ENCODE data around the gene IER5.

The IER5 gene

GRCh38 chr1:181075766-181076350 lies 12.6 kb upstream of the IER5 start:
- H3K4me1 ChIP-seq (ENCODE audit: control insufficient read depth in 1 of 2, insufficient read depth in 2 of 2, low read length in 2 of 2) = no peaks in the 10 kb centered on the region
- no peak overlapping the region for H3K9ac ChIP-seq (ENCODE audit: low read depth in 1 of 2, low read length in 2 of 2)
- H3K36me3 ChIP-seq (ENCODE audit: control insufficient read depth in 1 of 2, insufficient read depth in 2 of 2, low read length in 2 of 2) = no peaks in the 10 kb centered on the region
- no peaks in the 10 kb centered on the region for H3K9me3 ChIP-seq (ENCODE audit: control insufficient read depth in 1 of 2, low read length in 2 of 2)
- H3K27me3 ChIP-seq (ENCODE audit: control insufficient read depth in 1 of 2, insufficient read depth in 2 of 2, low read length in 2 of 2) = peaks cover 0 to 3% of the 10 kb centered on the region in 2 donors
- no peak overlapping the region for H3K4me3 ChIP-seq (ENCODE audit: low read depth in 1 of 2, low read length in 2 of 2)
- H3K27ac ChIP-seq (ENCODE audit: low read depth, low read length) = no peak overlapping the region

DNA sequence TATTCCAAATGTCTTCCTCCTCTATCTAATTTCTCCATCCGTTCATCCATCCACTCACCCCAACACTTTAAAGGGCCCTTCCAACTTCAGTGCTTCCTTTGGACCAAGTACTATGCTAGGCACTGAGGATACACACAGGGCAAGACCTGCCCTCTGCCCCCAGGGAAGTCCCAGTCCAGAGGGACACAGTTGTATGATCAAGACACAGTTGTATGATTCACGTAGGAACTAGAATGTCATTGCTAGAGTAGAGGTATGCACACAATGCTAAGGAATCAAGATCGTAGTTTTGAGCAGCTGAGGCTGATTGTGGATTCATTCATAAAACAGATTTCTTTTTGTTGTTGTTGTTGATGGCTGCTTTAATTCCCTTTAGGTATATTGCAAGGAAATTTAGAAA lies 11.6 kb upstream of the IER5 start:
- Histone ChIP-seq H3K27me3 (ENCODE audit: control insufficient read depth in 1 of 2, insufficient read depth in 2 of 2, low read length in 2 of 2) (peaks cover 0 to 3% of the 10 kb centered on the region in 2 donors), H3K4me1 (ENCODE audit: control insufficient read depth in 1 of 2, insufficient read depth in 2 of 2, low read length in 2 of 2) (no peaks in the 10 kb centered on the region), H3K9me3 (ENCODE audit: control insufficient read depth in 1 of 2, low read length in 2 of 2) (no peaks in the 10 kb centered on the region), H3K4me3 (ENCODE audit: low read depth in 1 of 2, low read length in 2 of 2) (no peak overlapping the region), H3K27ac (ENCODE audit: low read depth, low read length) (no peak overlapping the region), H3K36me3 (ENCODE audit: control insufficient read depth in 1 of 2, insufficient read depth in 2 of 2, low read length in 2 of 2) (no peaks in the 10 kb centered on the region), H3K9ac (ENCODE audit: low read depth in 1 of 2, low read length in 2 of 2) (no peak overlapping the region)

DNA sequence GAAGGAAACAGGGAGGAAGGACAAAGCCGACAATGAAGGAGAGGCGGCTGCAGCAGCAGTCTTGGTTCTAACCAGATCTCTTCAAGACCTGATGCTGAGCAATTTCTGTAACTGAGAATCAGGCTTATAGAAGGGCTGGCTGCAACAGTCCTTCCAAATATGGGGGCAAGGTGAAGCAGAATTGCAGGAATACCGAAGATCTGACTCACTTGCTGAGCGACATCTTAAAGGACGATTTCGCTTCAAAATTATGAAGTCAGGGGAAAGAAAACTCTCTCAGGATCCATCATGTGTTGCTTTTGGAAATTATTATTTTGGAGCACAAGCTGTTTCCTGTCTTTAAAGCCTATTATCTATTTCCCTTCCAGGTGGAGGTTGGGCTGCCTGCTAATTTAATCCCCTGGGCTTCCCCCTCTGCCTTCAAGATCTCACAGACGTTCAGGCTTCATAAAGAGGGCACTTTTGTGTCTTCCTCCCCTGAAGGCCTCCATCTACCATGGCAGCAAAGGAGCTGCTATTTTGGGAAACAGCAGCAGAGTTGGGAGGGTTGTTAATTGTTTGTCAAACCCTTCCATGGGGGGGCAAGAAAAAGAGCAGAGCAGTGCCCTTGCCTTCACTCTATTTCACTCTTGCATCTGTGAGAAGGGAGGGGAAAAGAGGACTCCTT lies 10.8 kb upstream of the IER5 start:
- Histone ChIP-seq H3K36me3 (ENCODE audit: control insufficient read depth in 1 of 2, insufficient read depth in 2 of 2, low read length in 2 of 2) (no peaks in the 10 kb centered on the region), H3K27ac (ENCODE audit: low read depth, low read length) (no peak overlapping the region), H3K4me3 (ENCODE audit: low read depth in 1 of 2, low read length in 2 of 2) (no peak overlapping the region), H3K27me3 (ENCODE audit: control insufficient read depth in 1 of 2, insufficient read depth in 2 of 2, low read length in 2 of 2) (peaks cover 0 to 3% of the 10 kb centered on the region in 2 donors), H3K9me3 (ENCODE audit: control insufficient read depth in 1 of 2, low read length in 2 of 2) (no peaks in the 10 kb centered on the region), H3K4me1 (ENCODE audit: control insufficient read depth in 1 of 2, insufficient read depth in 2 of 2, low read length in 2 of 2) (no peaks in the 10 kb centered on the region), H3K9ac (ENCODE audit: low read depth in 1 of 2, low read length in 2 of 2) (no peak overlapping the region)

DNA sequence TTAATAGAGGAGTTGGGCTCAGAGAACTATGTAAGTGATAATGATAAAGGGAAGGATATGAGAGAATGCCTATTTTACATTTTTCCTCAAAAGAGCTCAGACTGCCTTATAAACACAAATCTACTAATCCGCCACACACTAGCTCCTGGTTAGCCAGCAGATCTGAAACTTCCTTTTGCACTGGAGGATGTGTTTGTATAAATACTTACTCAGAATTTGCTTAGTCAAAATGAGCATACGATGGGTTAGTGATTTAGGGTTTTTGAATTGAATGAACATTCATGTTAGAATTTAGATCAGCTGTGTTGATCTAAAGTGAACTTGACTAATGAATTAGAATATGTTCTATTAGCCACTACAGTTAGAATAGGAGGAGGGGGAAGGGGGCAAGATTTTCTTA lies 9.1 kb upstream of the IER5 start:
- Histone ChIP-seq H3K27me3 (ENCODE audit: control insufficient read depth in 1 of 2, insufficient read depth in 2 of 2, low read length in 2 of 2) (peaks cover 0 to 3% of the 10 kb centered on the region in 2 donors), H3K9me3 (ENCODE audit: control insufficient read depth in 1 of 2, low read length in 2 of 2) (no peaks in the 10 kb centered on the region), H3K4me1 (ENCODE audit: control insufficient read depth in 1 of 2, insufficient read depth in 2 of 2, low read length in 2 of 2) (peaks cover 0 to 3% of the 10 kb centered on the region in 2 donors), H3K9ac (ENCODE audit: low read depth in 1 of 2, low read length in 2 of 2) (no peak overlapping the region), H3K4me3 (ENCODE audit: low read depth in 1 of 2, low read length in 2 of 2) (no peak overlapping the region), H3K36me3 (ENCODE audit: control insufficient read depth in 1 of 2, insufficient read depth in 2 of 2, low read length in 2 of 2) (no peaks in the 10 kb centered on the region), H3K27ac (ENCODE audit: low read depth, low read length) (no peak overlapping the region)

DNA sequence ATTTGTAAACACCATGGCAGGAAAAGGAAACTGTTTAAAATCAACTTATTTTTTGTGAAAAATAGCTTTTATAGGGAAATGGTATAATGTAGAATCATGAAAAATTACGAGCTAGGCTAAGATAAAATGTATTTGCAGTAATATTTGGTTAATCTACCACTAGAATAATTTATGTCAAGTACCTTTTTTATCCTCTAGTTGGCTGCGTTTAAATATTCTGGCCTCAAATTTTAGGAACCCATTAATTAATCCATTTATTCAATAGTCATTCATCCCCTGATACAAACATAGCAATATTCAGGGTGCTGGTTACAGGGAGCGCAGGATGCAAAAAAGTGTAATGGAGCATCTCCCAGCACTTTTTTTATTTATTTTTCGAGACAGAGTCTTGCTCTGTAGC lies 8.6 kb upstream of the IER5 start:
- Histone ChIP-seq H3K9ac (ENCODE audit: low read depth in 1 of 2, low read length in 2 of 2) (no peak overlapping the region), H3K27me3 (ENCODE audit: control insufficient read depth in 1 of 2, insufficient read depth in 2 of 2, low read length in 2 of 2) (peaks cover 0 to 3% of the 10 kb centered on the region in 2 donors), H3K27ac (ENCODE audit: low read depth, low read length) (no peak overlapping the region), H3K36me3 (ENCODE audit: control insufficient read depth in 1 of 2, insufficient read depth in 2 of 2, low read length in 2 of 2) (no peaks in the 10 kb centered on the region), H3K9me3 (ENCODE audit: control insufficient read depth in 1 of 2, low read length in 2 of 2) (no peaks in the 10 kb centered on the region), H3K4me1 (ENCODE audit: control insufficient read depth in 1 of 2, insufficient read depth in 2 of 2, low read length in 2 of 2) (peaks cover 0 to 3% of the 10 kb centered on the region in 2 donors), H3K4me3 (ENCODE audit: low read depth in 1 of 2, low read length in 2 of 2) (no peak overlapping the region)

DNA sequence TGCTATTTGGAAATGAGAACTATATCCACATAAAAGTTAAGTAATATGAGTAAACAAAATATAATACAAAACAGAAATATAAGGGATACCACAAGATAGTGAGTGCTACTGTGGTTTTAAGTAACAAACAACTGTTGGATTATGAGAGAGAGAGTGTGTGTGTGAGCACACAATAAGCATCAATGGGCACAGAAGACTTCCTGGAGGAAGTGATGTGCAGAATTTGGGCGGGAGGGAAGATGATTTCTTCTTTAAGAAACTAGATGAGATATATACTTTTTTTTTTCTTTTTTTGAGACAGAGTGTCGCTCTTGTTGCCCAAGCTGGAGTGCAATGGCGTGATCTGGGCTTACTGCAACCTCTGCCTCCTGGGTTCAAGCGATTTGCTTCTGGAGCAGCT lies 7.9 kb upstream of the IER5 start:
- H3K9me3 ChIP-seq (ENCODE audit: control insufficient read depth in 1 of 2, low read length in 2 of 2) = no peaks in the 10 kb centered on the region
- no peak overlapping the region for H3K4me3 ChIP-seq (ENCODE audit: low read depth in 1 of 2, low read length in 2 of 2)
- no peaks in the 10 kb centered on the region for H3K36me3 ChIP-seq (ENCODE audit: control insufficient read depth in 1 of 2, insufficient read depth in 2 of 2, low read length in 2 of 2)
- H3K27ac ChIP-seq (ENCODE audit: low read depth, low read length) = no peak overlapping the region
- H3K4me1 ChIP-seq (ENCODE audit: control insufficient read depth in 1 of 2, insufficient read depth in 2 of 2, low read length in 2 of 2) = peaks cover 0 to 3% of the 10 kb centered on the region in 2 donors
- H3K27me3 ChIP-seq (ENCODE audit: control insufficient read depth in 1 of 2, insufficient read depth in 2 of 2, low read length in 2 of 2) = peaks cover 0 to 3% of the 10 kb centered on the region in 2 donors
- H3K9ac ChIP-seq (ENCODE audit: low read depth in 1 of 2, low read length in 2 of 2) = no peak overlapping the region

DNA sequence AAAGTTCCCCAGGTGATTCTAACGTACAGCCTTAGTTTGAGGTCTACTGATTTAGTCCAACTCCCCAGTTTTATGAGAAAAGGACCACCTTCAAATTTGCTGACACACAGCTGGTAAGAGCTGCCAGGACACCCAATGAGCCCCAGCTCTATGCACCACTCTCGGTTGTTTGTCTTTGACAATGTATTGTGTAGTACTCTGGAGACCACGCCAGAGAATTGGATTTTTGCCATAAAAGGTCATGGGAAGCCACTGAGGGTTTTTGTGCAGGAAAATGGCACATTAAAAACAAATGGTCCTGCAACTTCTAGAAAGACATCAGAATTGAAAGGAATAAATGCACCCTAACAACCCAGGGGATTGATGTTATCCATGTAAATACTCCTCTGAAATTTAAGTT lies 7.1 kb upstream of the IER5 start:
- no peaks in the 10 kb centered on the region for H3K9me3 ChIP-seq (ENCODE audit: control insufficient read depth in 1 of 2, low read length in 2 of 2)
- peaks cover 0 to 2% of the 10 kb centered on the region in 2 donors for H3K27me3 ChIP-seq (ENCODE audit: control insufficient read depth in 1 of 2, insufficient read depth in 2 of 2, low read length in 2 of 2)
- no peaks in the 10 kb centered on the region for H3K36me3 ChIP-seq (ENCODE audit: control insufficient read depth in 1 of 2, insufficient read depth in 2 of 2, low read length in 2 of 2)
- H3K27ac ChIP-seq (ENCODE audit: low read depth, low read length) = no peak overlapping the region
- H3K9ac ChIP-seq (ENCODE audit: low read depth in 1 of 2, low read length in 2 of 2) = no peak overlapping the region
- H3K4me3 ChIP-seq (ENCODE audit: low read depth in 1 of 2, low read length in 2 of 2) = no peak overlapping the region
- peaks cover 0 to 3% of the 10 kb centered on the region in 2 donors for H3K4me1 ChIP-seq (ENCODE audit: control insufficient read depth in 1 of 2, insufficient read depth in 2 of 2, low read length in 2 of 2)

- H3K4me1 ChIP-seq (ENCODE audit: control insufficient read depth in 1 of 2, insufficient read depth in 2 of 2, low read length in 2 of 2) = peaks cover 4 to 12% of the 10 kb centered on the region in 2 donors
These were observed 4.5 kb upstream of the IER5 start for GRCh38 chr1:181083842-181084605.

DNA sequence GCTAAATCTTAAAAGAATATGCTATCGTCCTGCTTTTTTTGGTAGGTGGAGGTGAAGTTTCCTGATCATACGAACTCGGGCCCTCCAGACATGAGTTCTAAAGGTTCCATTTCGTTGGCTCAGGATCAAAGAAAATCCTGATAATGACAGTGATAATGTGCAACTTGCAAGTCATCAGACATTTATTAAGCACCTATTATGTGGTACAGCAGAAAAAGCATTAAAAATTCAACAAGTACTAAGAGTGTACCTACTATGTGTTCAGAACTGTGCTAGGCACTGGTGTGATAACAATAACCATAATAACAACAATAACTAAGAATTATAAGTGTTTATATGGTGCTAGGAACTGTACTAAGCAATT lies 3.9 kb upstream of the IER5 start:
- H3K27ac ChIP-seq (ENCODE audit: low read depth, low read length) = no peak overlapping the region
- no peaks in the 10 kb centered on the region for H3K9me3 ChIP-seq (ENCODE audit: control insufficient read depth in 1 of 2, low read length in 2 of 2)

More at GRCh38 chr1:181083842-181084605, 4.5 kb upstream of the IER5 start:
- Histone ChIP-seq H3K27me3 (ENCODE audit: control insufficient read depth in 1 of 2, insufficient read depth in 2 of 2, low read length in 2 of 2) (no peaks in the 10 kb centered on the region), H3K9ac (ENCODE audit: low read depth in 1 of 2, low read length in 2 of 2) (no peak overlapping the region), H3K27ac (ENCODE audit: low read depth, low read length) (no peak overlapping the region), H3K36me3 (ENCODE audit: control insufficient read depth in 1 of 2, insufficient read depth in 2 of 2, low read length in 2 of 2) (no peaks in the 10 kb centered on the region), H3K4me3 (ENCODE audit: low read depth in 1 of 2, low read length in 2 of 2) (no peak overlapping the region), H3K9me3 (ENCODE audit: control insufficient read depth in 1 of 2, low read length in 2 of 2) (no peaks in the 10 kb centered on the region)

DNA sequence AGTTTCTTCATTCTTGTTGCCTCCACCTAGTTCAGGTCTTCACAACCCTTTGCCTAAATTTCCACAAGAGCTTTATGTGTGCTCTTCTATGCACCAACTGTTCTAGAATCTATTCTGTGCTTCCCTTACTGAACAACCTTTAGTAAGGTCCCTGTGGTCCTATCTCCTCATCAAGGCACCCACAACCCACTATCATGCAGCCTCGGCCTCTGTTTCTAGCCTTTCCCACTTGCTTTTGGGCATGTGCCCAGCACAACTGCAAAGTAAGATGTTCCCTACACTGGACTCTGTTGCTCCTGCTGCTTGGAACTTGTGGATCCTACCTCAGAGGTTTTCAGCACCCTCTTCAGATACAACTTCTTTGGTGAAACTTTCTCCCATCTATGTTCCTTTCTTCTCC lies 2.4 kb upstream of the IER5 start:
- H3K27me3 ChIP-seq (ENCODE audit: control insufficient read depth in 1 of 2, insufficient read depth in 2 of 2, low read length in 2 of 2) = no peaks in the 10 kb centered on the region
- no peak overlapping the region for H3K4me3 ChIP-seq (ENCODE audit: low read depth in 1 of 2, low read length in 2 of 2)
- H3K4me1 ChIP-seq (ENCODE audit: control insufficient read depth in 1 of 2, insufficient read depth in 2 of 2, low read length in 2 of 2) = peaks cover 12 to 16% of the 10 kb centered on the region in 2 donors
- no peak overlapping the region for H3K9ac ChIP-seq (ENCODE audit: low read depth in 1 of 2, low read length in 2 of 2)
- H3K36me3 ChIP-seq (ENCODE audit: control insufficient read depth in 1 of 2, insufficient read depth in 2 of 2, low read length in 2 of 2) = no peaks in the 10 kb centered on the region
- no peaks in the 10 kb centered on the region for H3K9me3 ChIP-seq (ENCODE audit: control insufficient read depth in 1 of 2, low read length in 2 of 2)
- H3K27ac ChIP-seq (ENCODE audit: low read depth, low read length) = no peak overlapping the region

More for the DNA sequence above, 3.9 kb upstream of the IER5 start:
- Histone ChIP-seq H3K9ac (ENCODE audit: low read depth in 1 of 2, low read length in 2 of 2) (no peak overlapping the region), H3K4me1 (ENCODE audit: control insufficient read depth in 1 of 2, insufficient read depth in 2 of 2, low read length in 2 of 2) (peaks cover 4 to 12% of the 10 kb centered on the region in 2 donors), H3K4me3 (ENCODE audit: low read depth in 1 of 2, low read length in 2 of 2) (no peak overlapping the region), H3K36me3 (ENCODE audit: control insufficient read depth in 1 of 2, insufficient read depth in 2 of 2, low read length in 2 of 2) (no peaks in the 10 kb centered on the region), H3K27me3 (ENCODE audit: control insufficient read depth in 1 of 2, insufficient read depth in 2 of 2, low read length in 2 of 2) (no peaks in the 10 kb centered on the region)

Measured in duodenal mucosa (tissue), 2 donors.